Sigmoid colon (tissue), 7 donors: ENCODE measurements around the gene SEMA3B. TPM values are rescaled to one million over a fixed set of nuclear protein-coding genes. Genes with fewer than 3 reads are reported as not detected.

Experiments used
- DNase-seq: peaks from one replicate; pipeline ENCODE4 v3.0.0-alpha.2; 2019
- H3K27ac ChIP-seq, 4 donors: fragments of 200-600 bp; sonication (generic); one replicate each; pipeline ENCODE4 v1.5.1; 2016 to 2019; ENCODE audit warnings: mild to moderate bottlenecking in 1 of 4
- H3K27me3 ChIP-seq, 3 donors: fragments of 200-600 bp; sonication (generic); one replicate each; pipeline ENCODE4 v1.5.1; 2019; ENCODE audit warnings: mild to moderate bottlenecking in 1 of 3
- H3K36me3 ChIP-seq, 4 donors: fragments of 200-600 bp; sonication (generic); one replicate each; pipeline ENCODE4 v1.5.1; 2016 to 2019
- H3K4me1 ChIP-seq, 4 donors: fragments of 200-600 bp; sonication (generic); one replicate each; pipeline ENCODE4 v1.5.1; 2017 to 2019
- H3K4me3 ChIP-seq, 4 donors: fragments of 200-600 bp; sonication (generic); one replicate each; pipeline ENCODE4 v1.5.1; 2017 to 2019; ENCODE audit warnings: mild to moderate bottlenecking in 2 of 4, moderate library complexity in 1 of 4
- H3K9me3 ChIP-seq, 4 donors: fragments of 200-600 bp in 3 of 4; sonication (generic) in 3 of 4; one replicate each; pipeline versions ENCODE4 v1.5.1 to v1.6.1; 2013 to 2019
- CTCF ChIP-seq, 4 experiments: fragments of 450-650 bp in 3 of 4; fragments of 200-600 bp in 1 of 4; IDR thresholded peaks; one replicate each; pipeline ENCODE4 v1.5.1; 2016 to 2019; ENCODE audit warnings: antibody characterized with exemption in 4 of 4, mild to moderate bottlenecking in 3 of 4, moderate library complexity in 2 of 4
- EP300 ChIP-seq, 4 donors: sonication (generic); formaldehyde crosslinking; IDR thresholded peaks; one replicate each; pipeline ENCODE4 v1.6.1; 2017; ENCODE audit warnings: antibody characterized with exemption in 4 of 4
- POLR2A ChIP-seq, 2 donors: fragments of 450-650 bp; IDR thresholded peaks; one replicate each; pipeline ENCODE4 v1.6.1; 2016; ENCODE audit warnings: antibody characterized with exemption in 2 of 2, mild to moderate bottlenecking in 2 of 2, moderate library complexity in 2 of 2
- POLR2AphosphoS5 ChIP-seq, 4 donors: sonication (generic); formaldehyde crosslinking; IDR thresholded peaks; one replicate each; pipeline ENCODE4 v1.6.1; 2017; ENCODE audit warnings: antibody characterized with exemption in 4 of 4
- WGBS, 2 donors: extraction: QIAGEN DNeasy Blood & Tissue Kit; methylation state at CpG; one replicate each; pipeline ENCODE4 v1.1.7; 2013; 5-methylcytosine and 5-hydroxymethylcytosine counted together
- intact Hi-C: fragments of 100-400 bp; cut with DNase I; formaldehyde crosslinking; loops from one replicate; pipeline ENCODE4 v1.15.1; 2023
- polyA plus RNA-seq, 3 donors: library from polyadenylated mRNA; stranded (reverse); fragments of 200-250 nt; gene quantifications; one replicate each; pipeline ENCODE4 v1.2.3, GENCODE V29; 2013
- total RNA-seq, 4 donors: library from RNA; depleted of rRNA; stranded (reverse); fragments of >200 nt; gene quantifications; one replicate each; pipeline ENCODE4 v1.1.0, GENCODE V29; 2016
- donor health status: healthy with polysubstance abuse.
- donor health status: Bipolar disorder and iron deficiency.
- donor health status: healthy.

The SEMA3B gene
- total and polyA plus RNA-seq, 7 donors = 7.9 to 54.6 (median 24.6) TPM

GRCh38 chr3:50264383-50264963, 4.5 kb upstream of the SEMA3B start:
- peak overlapping the region; percentile 93 to 99 (median 99) for H3K27ac ChIP-seq
- no peak overlapping the region for H3K4me3 ChIP-seq
- H3K36me3 ChIP-seq = peaks cover 0 to under 1% (median 0%) of the 10 kb centered on the region in 4 donors
- intact Hi-C loops = loop anchor here (5.0 kb wide), 1 partner anchor 63 kb away; the partner anchor contains the start of gene TUSC2
- DNase-seq = peak; percentile 93
- H3K27me3 ChIP-seq = no peaks in the 10 kb centered on the region
- TF ChIP-seq EP300 (IDR thresholded peaks at IDR 0.05) = no peak
- peak in 1 of 4 donors; percentile 42 for TF ChIP-seq POLR2AphosphoS5 (IDR thresholded peaks at IDR 0.05)
- TF ChIP-seq CTCF (IDR thresholded peaks at IDR 0.05) = no peak
- TF ChIP-seq POLR2A (IDR thresholded peaks at IDR 0.05) = no peak
- WGBS, 2 donors = 17 to 46% methylated on average over 7 of the region's 7 CpGs
- H3K4me1 ChIP-seq = peaks cover 0 to 84% (median 74%) of the 10 kb centered on the region in 4 donors
- no peaks in the 10 kb centered on the region for H3K9me3 ChIP-seq

- Histone ChIP-seq H3K36me3 (no peaks in the 10 kb centered on the region), H3K27me3 (no peaks in the 10 kb centered on the region), H3K4me1 (peaks cover 0 to 86% (median 76%) of the 10 kb centered on the region in 4 donors), H3K9me3 (no peaks in the 10 kb centered on the region), H3K4me3 (no peak overlapping the region), H3K27ac (peak overlapping the region; percentile 93 to 99 (median 99))
- WGBS, 2 donors = 48 to 72% methylated on average over 7 of the region's 7 CpGs
- intact Hi-C loops = loop anchor here (5.0 kb wide), 1 partner anchor 62 kb away; the partner anchor contains the start of gene TUSC2
- TF ChIP-seq EP300 (IDR thresholded peaks at IDR 0.05) = no peak
- peak in 1 of 4 donors; percentile 44 for TF ChIP-seq POLR2AphosphoS5 (IDR thresholded peaks at IDR 0.05)
- DNase-seq = no peak
These were observed 3.9 kb upstream of the SEMA3B start for GRCh38 chr3:50264964-50265485.

DNA sequence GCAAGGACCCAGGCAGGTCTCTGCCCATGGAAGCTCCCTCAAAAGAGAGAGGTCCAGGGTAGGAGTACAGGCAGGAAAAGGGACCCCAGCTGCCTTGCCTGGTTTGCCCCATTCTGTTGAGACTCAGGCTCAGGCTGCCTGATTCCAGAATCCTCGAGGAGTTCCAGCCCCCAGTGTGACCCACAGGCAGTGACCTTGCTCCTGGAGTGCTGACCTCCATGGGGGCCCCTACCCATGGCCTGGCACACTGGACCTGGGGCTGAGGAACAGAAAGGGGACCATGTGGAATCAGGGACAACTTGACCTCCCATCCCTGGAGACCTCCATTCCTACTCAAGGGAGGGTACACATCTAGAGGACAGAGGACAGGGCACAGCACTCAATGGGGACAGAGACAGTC, 3.4 kb upstream of the SEMA3B start:
- Histone ChIP-seq H3K27ac (peak overlapping the region; percentile 93 to 99 (median 99)), H3K4me1 (peaks cover 0 to 81% (median 78%) of the 10 kb centered on the region in 4 donors), H3K9me3 (no peaks in the 10 kb centered on the region), H3K36me3 (no peaks in the 10 kb centered on the region), H3K4me3 (no peak overlapping the region), H3K27me3 (no peaks in the 10 kb centered on the region)
- 63 to 73% methylated on average over 1 of the region's 1 CpG for WGBS, 2 donors
- no peak for DNase-seq
- intact Hi-C loops = no loop called here
- TF ChIP-seq POLR2AphosphoS5 (IDR thresholded peaks at IDR 0.05) (no peak), POLR2A (IDR thresholded peaks at IDR 0.05) (no peak), EP300 (IDR thresholded peaks at IDR 0.05) (no peak), CTCF (IDR thresholded peaks at IDR 0.05) (no peak)

GRCh38 chr3:50266017-50266416, 2.9 kb upstream of the SEMA3B start:
- H3K4me3 ChIP-seq = peak overlapping the region in 1 of 4 donors; percentile 55
- no peak for DNase-seq
- WGBS, 2 donors = 85 to 89% methylated on average over 6 of the region's 6 CpGs
- no peak for TF ChIP-seq POLR2A (IDR thresholded peaks at IDR 0.05)
- TF ChIP-seq CTCF (IDR thresholded peaks at IDR 0.05) = no peak
- no peak for TF ChIP-seq EP300 (IDR thresholded peaks at IDR 0.05)
- H3K36me3 ChIP-seq = no peaks in the 10 kb centered on the region
- peak overlapping the region; percentile 93 to 99 (median 99) for H3K27ac ChIP-seq
- H3K27me3 ChIP-seq = no peaks in the 10 kb centered on the region
- no peaks in the 10 kb centered on the region for H3K9me3 ChIP-seq
- intact Hi-C loops = no loop called here
- H3K4me1 ChIP-seq = peaks cover 0 to 77% (median 73%) of the 10 kb centered on the region in 4 donors

DNA sequence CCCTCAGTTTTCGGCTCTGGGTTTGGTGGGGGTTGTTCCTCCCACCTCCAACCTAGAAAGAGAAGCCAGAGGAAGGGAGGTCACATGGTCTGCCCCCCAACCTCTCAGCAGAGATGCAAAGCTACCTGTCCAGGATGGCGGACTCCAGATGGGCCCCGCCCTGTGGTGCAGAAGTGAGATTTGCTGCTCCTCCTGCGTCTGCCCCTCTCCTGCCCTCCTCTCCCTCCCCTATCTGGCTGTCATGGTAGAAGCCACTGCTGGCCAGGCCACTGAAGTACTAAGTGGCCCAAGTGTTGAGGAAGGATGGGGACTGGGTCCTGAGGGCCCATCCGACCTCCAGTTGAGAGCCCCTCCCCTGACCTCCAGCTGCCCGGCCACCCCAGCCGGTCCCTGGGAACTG, 2.1 kb upstream of the SEMA3B start:
- no peak for DNase-seq
- H3K4me1 ChIP-seq = peaks cover 0 to 69% (median 66%) of the 10 kb centered on the region in 4 donors
- H3K4me3 ChIP-seq = peak overlapping the region; percentile 41 to 58 (median 54)
- no peaks in the 10 kb centered on the region for H3K27me3 ChIP-seq
- intact Hi-C loops = no loop called here
- no peaks in the 10 kb centered on the region for H3K36me3 ChIP-seq
- peak overlapping the region; percentile 93 to 99 (median 99) for H3K27ac ChIP-seq
- TF ChIP-seq POLR2AphosphoS5 (IDR thresholded peaks at IDR 0.05) (no peak), EP300 (IDR thresholded peaks at IDR 0.05) (no peak), CTCF (IDR thresholded peaks at IDR 0.05) (no peak), POLR2A (IDR thresholded peaks at IDR 0.05) (no peak)
- 36 to 62% methylated on average over 7 of the region's 7 CpGs for WGBS, 2 donors
- H3K9me3 ChIP-seq = no peaks in the 10 kb centered on the region
